Measurements from ENCODE around the gene TMEM154.

GRCh38 chr4:152700151-152700550 is 20.4 kb upstream of the TMEM154 start:
- no peak for TF ChIP-seq CTCF (IDR thresholded peaks at IDR 0.05)
- TF ChIP-seq POLR2A (IDR thresholded peaks at IDR 0.05): no peak
